Raji (cell line): Measurements from ENCODE around the gene RNF146.

ENCODE experiments used
- POLR2A ChIP-seq: IDR thresholded peaks from 2 replicates; pipeline ENCODE4 v1.6.1; 2011; ENCODE audit warnings: low read depth, low read length, control low read depth; ENCODE audit not compliant: insufficient read depth

The RNF146 gene

DNA sequence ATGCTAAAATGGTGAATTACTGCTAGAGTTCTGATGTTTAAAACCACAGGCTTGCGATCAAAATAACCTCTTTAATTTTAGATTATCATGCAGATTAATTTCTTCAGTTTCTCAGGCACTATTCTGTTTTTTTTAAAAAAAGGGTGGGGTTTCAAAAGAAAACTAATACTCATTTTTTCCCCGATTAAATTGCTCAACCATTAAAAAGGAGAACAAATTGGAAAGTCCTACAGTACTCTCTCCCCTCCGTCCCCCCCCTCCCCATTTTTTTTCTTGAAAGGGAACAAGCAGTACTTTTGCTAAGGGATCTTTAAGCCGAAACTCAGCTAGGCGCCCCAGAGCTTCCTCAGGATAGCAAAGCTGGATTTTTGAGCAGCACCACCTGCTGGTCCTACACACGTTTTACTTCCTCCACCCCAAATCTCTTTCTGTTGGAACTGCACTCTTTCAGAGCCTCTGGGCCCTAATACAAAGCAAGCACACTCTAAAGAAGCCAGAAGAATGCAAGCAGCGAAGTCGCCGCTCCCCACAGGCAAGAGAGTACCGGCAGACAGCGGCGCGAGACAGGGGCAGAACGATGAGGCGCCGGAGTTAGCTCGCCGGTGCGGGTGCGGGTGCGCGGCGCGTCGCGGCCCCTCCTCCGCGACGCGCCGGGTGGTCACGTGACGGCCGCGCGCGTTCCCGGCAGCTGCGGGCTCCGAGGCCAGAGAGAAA lies at the start of gene RNF146:
Gene RNF146 (plus strand): TSS at position 687 of the 714 bp plus-strand sequence. CDS start 13,475 bp downstream, outside the sequence.
- TF ChIP-seq POLR2A: no peak

DNA sequence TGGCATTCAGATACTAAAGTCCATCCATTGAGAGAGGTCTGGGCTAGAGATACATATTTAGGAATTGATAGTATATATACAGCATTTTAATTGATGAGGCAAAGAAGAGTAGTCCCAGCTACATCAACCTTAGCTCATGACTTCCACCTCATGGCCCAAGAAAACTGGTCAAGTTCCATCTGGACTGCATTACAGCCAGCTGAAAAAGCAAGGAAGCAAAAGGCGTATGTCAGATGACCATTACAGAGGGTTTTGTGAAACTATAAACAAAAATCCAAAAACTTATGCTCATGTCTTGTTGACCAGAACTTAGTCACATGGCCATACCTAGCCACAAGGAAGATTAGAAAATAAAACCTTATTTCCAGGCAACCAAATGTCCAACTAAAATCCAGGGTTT lies 46.8 kb upstream of the RNF146 start:
- TF ChIP-seq POLR2A: no peak

DNA sequence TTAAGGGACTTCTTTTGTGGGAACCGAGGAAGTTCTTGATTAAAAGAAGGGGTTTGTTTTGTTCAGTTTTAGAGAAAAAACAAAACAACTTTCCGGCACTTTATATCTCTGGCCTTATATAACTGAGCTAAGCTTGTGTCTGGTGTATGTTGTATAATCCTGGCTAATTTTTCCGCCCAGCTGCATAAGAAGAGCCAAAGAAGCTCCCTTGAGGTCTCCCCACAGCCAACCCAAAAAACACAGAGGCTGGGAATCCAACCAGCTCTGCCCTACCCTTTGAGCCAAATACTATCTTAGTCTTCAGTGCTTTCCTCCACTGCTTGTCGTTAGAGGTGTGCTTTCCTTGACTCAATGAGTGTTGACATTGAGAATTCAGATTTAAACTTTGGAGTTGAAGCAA lies 45.5 kb upstream of the RNF146 start:
- no peak for TF ChIP-seq POLR2A

- no peak for TF ChIP-seq POLR2A
Measured at GRCh38 chr6:127222418-127222817, 44.2 kb upstream of the RNF146 start.

DNA sequence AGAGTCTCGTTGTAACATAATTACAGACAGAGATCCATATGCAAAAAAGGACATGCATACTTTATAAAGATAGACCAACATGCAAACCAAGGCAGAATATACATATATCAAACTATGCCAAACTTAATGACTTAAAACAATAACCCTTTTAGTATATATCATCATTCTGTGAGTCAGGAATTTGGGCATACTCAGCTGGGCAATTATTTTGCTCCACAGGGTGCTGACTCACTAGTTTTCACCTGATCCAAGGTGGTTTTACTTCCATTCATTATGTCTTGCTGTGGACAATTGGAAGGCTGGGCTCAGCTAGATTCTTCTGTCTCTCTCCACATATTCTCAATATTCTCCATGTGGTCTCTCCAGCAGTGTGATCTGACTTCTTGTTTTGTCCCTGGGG lies 41.2 kb upstream of the RNF146 start:
- no peak for TF ChIP-seq POLR2A

GRCh38 chr6:127243501-127243900 lies 23.2 kb upstream of the RNF146 start:
- no peak for TF ChIP-seq POLR2A

- no peak for TF ChIP-seq POLR2A
Measured at GRCh38 chr6:127247114-127248096, 19.3 kb upstream of the RNF146 start.

DNA sequence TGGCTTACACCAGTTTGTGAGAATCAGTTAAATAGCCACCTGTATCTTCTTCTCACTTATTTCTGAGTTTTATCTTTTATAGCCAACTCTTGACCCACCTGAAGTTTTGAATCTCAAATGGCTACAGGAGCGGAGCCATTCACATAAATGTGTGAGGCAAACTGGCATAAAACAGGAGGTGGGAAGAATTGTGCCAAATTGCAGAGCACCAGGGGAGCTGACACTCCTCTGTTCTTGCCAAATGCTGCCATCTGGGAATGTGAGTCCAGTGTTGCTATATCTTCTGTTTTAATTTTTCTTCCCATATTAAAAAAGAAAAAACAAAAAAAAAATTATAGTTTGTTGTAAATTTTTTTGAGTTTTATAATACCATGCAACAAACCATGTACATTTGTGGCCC lies 17.0 kb upstream of the RNF146 start:
- no peak for TF ChIP-seq POLR2A

DNA sequence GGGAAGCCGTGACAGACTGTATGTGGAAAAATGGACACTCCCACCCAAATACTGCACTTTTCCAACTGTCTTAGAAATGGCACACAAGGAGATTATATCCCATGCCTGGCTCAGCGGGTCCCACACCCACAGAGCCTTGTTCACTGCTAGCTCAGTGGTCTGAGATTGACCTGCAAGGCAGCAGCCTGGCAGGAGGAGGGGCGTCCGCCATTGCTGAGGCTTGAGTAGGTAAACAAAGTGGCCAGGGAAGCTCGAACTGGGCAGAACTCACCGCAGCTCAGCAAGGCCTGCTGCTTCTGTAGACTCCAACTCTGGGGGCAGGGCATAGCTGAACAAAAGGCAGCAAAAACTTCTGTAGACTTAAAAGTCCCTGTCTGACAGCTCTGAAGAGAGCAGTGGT lies 11.4 kb upstream of the RNF146 start:
- no peak for TF ChIP-seq POLR2A

- TF ChIP-seq POLR2A: no peak
Measured at GRCh38 chr6:127262896-127263295, 3.8 kb upstream of the RNF146 start.

DNA sequence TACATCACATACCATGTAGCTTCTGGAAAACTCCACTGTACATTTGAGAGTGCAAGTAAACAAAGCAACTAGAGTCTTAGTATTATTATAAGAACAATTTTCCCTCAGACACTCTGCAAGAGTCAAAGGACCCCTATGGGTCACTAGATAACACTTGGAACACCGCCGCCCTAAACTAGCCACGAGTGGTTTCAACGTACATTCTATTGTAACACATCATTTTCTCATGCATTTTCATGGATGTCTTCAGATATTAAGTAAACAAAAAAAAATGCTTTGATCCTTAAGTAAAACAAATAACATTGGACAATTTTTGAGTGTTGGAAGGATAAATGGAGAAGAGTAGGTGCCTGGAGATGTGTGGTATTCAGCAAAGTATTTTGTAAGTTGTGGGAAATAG lies 3.2 kb upstream of the RNF146 start:
- no peak for TF ChIP-seq POLR2A

DNA sequence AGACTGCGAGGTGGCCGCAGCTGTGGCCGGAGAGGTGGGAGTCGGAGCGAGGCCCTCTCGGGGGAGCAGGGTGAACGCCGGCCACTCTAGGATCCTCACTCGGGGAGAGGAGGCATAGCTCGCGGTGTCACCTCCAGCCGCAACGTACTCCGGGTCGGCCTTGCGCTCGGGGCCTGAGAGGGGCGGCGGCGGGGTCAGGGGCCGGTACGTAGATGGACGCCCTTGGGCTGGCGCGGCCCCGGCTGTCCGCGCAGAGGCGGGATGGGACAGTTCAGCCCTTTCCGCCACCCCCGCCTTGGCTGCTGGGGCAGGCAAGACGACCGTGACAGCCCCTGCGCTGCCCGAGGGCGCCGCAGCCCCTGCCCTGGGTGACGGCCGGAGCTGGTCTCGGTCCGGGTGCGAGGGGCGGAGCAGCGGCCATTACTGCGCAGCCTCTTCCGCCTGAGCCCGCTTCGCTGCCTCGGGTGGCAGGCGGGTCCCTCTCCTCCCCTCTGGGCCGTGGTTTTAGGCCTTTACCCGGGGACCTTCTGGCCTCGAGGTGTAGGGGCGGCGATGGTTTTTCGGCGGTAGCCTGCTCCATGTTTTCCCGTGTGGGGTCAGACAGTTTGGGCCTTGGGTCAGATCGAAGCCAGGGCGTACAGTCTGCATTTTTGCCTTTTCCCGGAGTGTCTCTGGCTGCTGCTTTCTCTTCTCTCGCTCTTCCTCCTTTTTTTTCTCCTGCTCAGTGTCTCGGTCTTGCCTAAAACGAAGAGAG lies 405 bp downstream of the RNF146 start:
- peak; percentile 79 for TF ChIP-seq POLR2A

GRCh38 chr6:127267646-127268625 lies 1.3 kb downstream of the RNF146 start:
- TF ChIP-seq POLR2A: no peak

DNA sequence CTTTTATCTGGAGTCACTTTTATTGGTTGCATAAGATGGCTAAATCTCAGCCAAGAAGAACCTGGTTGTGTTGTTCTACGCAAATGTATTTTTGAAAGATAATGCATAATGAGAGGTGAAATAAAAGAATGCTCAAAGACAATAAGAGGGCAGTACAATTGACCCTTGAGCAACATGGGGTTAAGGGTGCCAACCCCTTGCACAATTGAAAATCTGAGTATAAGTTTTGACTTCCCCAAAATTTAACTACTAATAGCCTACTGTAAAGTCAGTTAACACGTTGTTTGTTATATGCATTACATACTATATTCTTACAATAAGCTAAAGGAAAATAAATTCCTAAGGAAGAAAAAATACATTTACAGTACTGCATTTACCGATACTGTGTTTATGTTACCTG lies 5.9 kb downstream of the RNF146 start:
- no peak for TF ChIP-seq POLR2A
